Activated effector memory CD4-positive, alpha-beta T cell treated with Interleukin-2 at 50 U/mL for 16 hours (primary cell): ENCODE data around the gene MRM2.
A peak's percentile ranks its signal among the peaks of the same experiment; 100 is the strongest.

Source experiments
- DNase-seq: peaks from one replicate; pipeline ENCODE4 v3.0.0-alpha.2; 2020

The MRM2 gene

GRCh38 chr7:2245883-2246675, 4.1 kb upstream of the MRM2 start:
- no peak for DNase-seq

GRCh38 chr7:2244404-2244995, 2.5 kb upstream of the MRM2 start:
- DNase-seq: no peak

- no peak for DNase-seq
Measured at GRCh38 chr7:2243458-2243857, 1.5 kb upstream of the MRM2 start.

GRCh38 chr7:2242541-2243429, 780 bp upstream of the MRM2 start:
- DNase-seq: peak; percentile 4

- DNase-seq: no peak
Measured at GRCh38 chr7:2239242-2239641, 2.8 kb downstream of the MRM2 start.

- DNase-seq: no peak
Measured at GRCh38 chr7:2237109-2237602, 4.8 kb downstream of the MRM2 start.

- no peak for DNase-seq
Measured at GRCh38 chr7:2233926-2234325, 8.1 kb downstream of the MRM2 start.

- DNase-seq: peak; percentile 77
Measured at GRCh38 chr7:2232766-2233520, 9.1 kb downstream of the MRM2 start, which contains the start of gene MAD1L1. TSS of gene MAD1L1 (minus strand) at chr7:2232945. CDS start at chr7:2230133, 2,812 bp downstream.

GRCh38 chr7:2231992-2232765, 9.8 kb downstream of the MRM2 start:
- peak; percentile 8 for DNase-seq

GRCh38 chr7:2230882-2231281, 11.1 kb downstream of the MRM2 start:
- no peak for DNase-seq

- no peak for DNase-seq
Measured at GRCh38 chr7:2230226-2230625, 11.8 kb downstream of the MRM2 start.

GRCh38 chr7:2229467-2229866, 12.5 kb downstream of the MRM2 start:
- DNase-seq: no peak

GRCh38 chr7:2228921-2229320, 13.1 kb downstream of the MRM2 start:
- no peak for DNase-seq

GRCh38 chr7:2227699-2228098, 14.3 kb downstream of the MRM2 start:
- no peak for DNase-seq

- no peak for DNase-seq
Measured at GRCh38 chr7:2225830-2226229, 16.2 kb downstream of the MRM2 start.

GRCh38 chr7:2225336-2225735, 16.7 kb downstream of the MRM2 start:
- DNase-seq: no peak

- no peak for DNase-seq
Measured at GRCh38 chr7:2224934-2225333, 17.1 kb downstream of the MRM2 start.

GRCh38 chr7:2224491-2224928, 17.5 kb downstream of the MRM2 start:
- no peak for DNase-seq

GRCh38 chr7:2223321-2223720, 18.7 kb downstream of the MRM2 start:
- no peak for DNase-seq

GRCh38 chr7:2222516-2222915, 19.5 kb downstream of the MRM2 start:
- DNase-seq: no peak

- DNase-seq: no peak
Measured at GRCh38 chr7:2220954-2221353, 21.1 kb downstream of the MRM2 start.

GRCh38 chr7:2220506-2220905, 21.5 kb downstream of the MRM2 start:
- no peak for DNase-seq
